Spleen (tissue), 11 donors: ENCODE results near the gene ENPP6. TPM values are rescaled to one million over a fixed set of nuclear protein-coding genes. Genes with fewer than 3 reads are reported as not detected.

Source experiments
- DNase-seq: peaks from one replicate; pipeline ENCODE4 v3.0.0-alpha.2; 2020
- H3K27ac ChIP-seq, 8 donors: fragments of 200-600 bp; sonication (generic) in 7 of 8; 1 replicate in 4 of 8; 2 replicates in 4 of 8; pipeline versions ENCODE4 v1.5.0 to v1.8.0; 2016 to 2021; ENCODE audit warnings: inconsistent platforms in 4 of 8, mild to moderate bottlenecking in 4 of 8, moderate library complexity in 1 of 8
- H3K27me3 ChIP-seq, 7 donors: fragments of 200-600 bp; sonication (generic) in 6 of 7; replicated peaks in 1 of 7; 1 replicate in 4 of 7; 2 replicates in 3 of 7; pipeline versions ENCODE4 v1.5.0 to v1.8.0; 2016 to 2021; ENCODE audit warnings: inconsistent platforms in 3 of 7, mild to moderate bottlenecking in 1 of 7
- H3K36me3 ChIP-seq, 6 donors: fragments of 200-600 bp; sonication (generic) in 5 of 6; 1 replicate in 4 of 6; 2 replicates in 2 of 6; pipeline versions ENCODE4 v1.5.0 to v1.8.0; 2016 to 2021; ENCODE audit warnings: inconsistent platforms in 2 of 6
- H3K4me1 ChIP-seq, 6 donors: fragments of 200-600 bp; sonication (generic) in 5 of 6; 1 replicate in 3 of 6; 2 replicates in 3 of 6; pipeline versions ENCODE4 v1.5.0 to v1.8.0; 2016 to 2021; ENCODE audit warnings: inconsistent platforms in 3 of 6
- H3K4me3 ChIP-seq, 8 donors: fragments of 200-600 bp; sonication (generic) in 7 of 8; 1 replicate in 4 of 8; 2 replicates in 4 of 8; pipeline versions ENCODE4 v1.5.0 to v1.8.0; 2016 to 2021; ENCODE audit warnings: inconsistent platforms in 4 of 8, mild to moderate bottlenecking in 4 of 8, moderate library complexity in 2 of 8
- H3K9me3 ChIP-seq, 8 donors: fragments of 200-600 bp; sonication (generic) in 7 of 8; 1 replicate in 4 of 8; 2 replicates in 4 of 8; pipeline versions ENCODE4 v1.5.0 to v1.8.0; 2016 to 2021; ENCODE audit warnings: inconsistent platforms in 4 of 8
- CTCF ChIP-seq, 11 experiments: fragments of 200-600 bp in 7 of 11; fragments of 450-650 bp in 4 of 11; sonication (generic) in 4 of 11; IDR thresholded peaks in 8 of 11; conservative IDR thresholded peaks in 3 of 11; 1 replicate in 7 of 11; 2 replicates in 4 of 11; pipeline versions ENCODE4 v1.4.0 to v1.8.0; 2016 to 2021; ENCODE audit warnings: antibody characterized with exemption in 11 of 11, inconsistent platforms in 4 of 11, mild to moderate bottlenecking in 1 of 11
- POLR2A ChIP-seq, 3 donors: fragments of 450-650 bp; IDR thresholded peaks; one replicate each; pipeline ENCODE4 v1.5.1; 2017; ENCODE audit warnings: antibody characterized with exemption in 3 of 3, mild to moderate bottlenecking in 1 of 3
- POLR2AphosphoS5 ChIP-seq, 3 donors: sonication (generic); formaldehyde crosslinking; IDR thresholded peaks; one replicate each; pipeline ENCODE4 v1.5.1; 2017; ENCODE audit warnings: antibody characterized with exemption in 3 of 3
- WGBS, 5 donors: extraction: QIAGEN DNeasy Blood & Tissue Kit in 3 of 5; methylation state at CpG; one replicate each; pipeline versions ENCODE4 v1.1.5 to v1.1.7; 2013 to 2018; 5-methylcytosine and 5-hydroxymethylcytosine counted together
- intact Hi-C: fragments of 100-400 bp; cut with DNase I; formaldehyde crosslinking; loops from one replicate; pipeline ENCODE4 v1.15.0; 2023; ENCODE audit warnings: low total_unique reads
- polyA plus RNA-seq, 3 donors: library from polyadenylated mRNA; stranded (reverse); fragments of 200-250 nt; gene quantifications; one replicate each; pipeline ENCODE4 v1.2.1, GENCODE V29; 2013
- total RNA-seq, 7 donors: library from RNA; depleted of rRNA in 3 of 7; stranded (reverse); fragments of >200 nt in 3 of 7; fragmentation: NEBNext Ultra II Directional in 4 of 7; extraction: Animal tissue kit (Norgen Biotek cat#: 25700) in 4 of 7; gene quantifications; one replicate each; pipeline versions ENCODE4 v1.1.0 to v1.2.1, GENCODE V29; 2016 to 2021
- donor health status: healthy with polysubstance abuse.
- donor health status: DM: no; HTN: no; CAD: no; lungs with moderate emphysema.
- donor health status: DM: no; HTN: no; CAD: no.
- donor health status: Bipolar disorder and iron deficiency.
- donor health status: healthy.
- donor health status: DM: no; HTN: no; CAD: no.
- donor health status: DM: yes; HTN: yes; CAD: no.

Gene ENPP6
- total and polyA plus RNA-seq, 10 donors = 0.23 to 2.4 (median 1.1) TPM

GRCh38 chr4:184097241-184097605 is 120.5 kb downstream of the ENPP6 start:
- no peaks in the 10 kb centered on the region for H3K36me3 ChIP-seq
- H3K4me3 ChIP-seq = peak overlapping the region; percentile 9 to 63 (median 15)
- 28 to 47% (median 36%) methylated on average over 18 to 26 of the region's 26 CpGs for WGBS, 5 donors
- H3K9me3 ChIP-seq = no peaks in the 10 kb centered on the region
- peak; percentile 89 for DNase-seq
- no peak for TF ChIP-seq POLR2A (IDR thresholded peaks at IDR 0.05)
- peak; percentile 39 to 76 (median 75) for TF ChIP-seq POLR2AphosphoS5 (IDR thresholded peaks at IDR 0.05)
- TF ChIP-seq CTCF (IDR thresholded peaks at IDR 0.05 in 8 of 11, conservative IDR thresholded peaks at IDR 0.05 in 3 of 11) = peak in 10 of 11 experiments; percentile 29 to 64 (median 54)
- H3K27ac ChIP-seq = peak overlapping the region in 7 of 8 donors; percentile 2 to 70 (median 59)
- H3K4me1 ChIP-seq = peaks cover 0 to 15% (median 9%) of the 10 kb centered on the region in 6 donors
- peaks cover 0 to 12% (median 0%) of the 10 kb centered on the region in 7 donors for H3K27me3 ChIP-seq
- intact Hi-C loops = loop anchor here (5.0 kb wide), 1 partner anchor 255 kb away; no protein-coding TSS in a partner anchor

- intact Hi-C loops = loop anchor here (5.0 kb wide), 1 partner anchor 254 kb away; no protein-coding TSS in a partner anchor
- no peaks in the 10 kb centered on the region for H3K9me3 ChIP-seq
- no peak for DNase-seq
- peak overlapping the region in 7 of 8 donors; percentile 2 to 70 (median 59) for H3K27ac ChIP-seq
- 51 to 72% (median 65%) methylated on average over 13 of the region's 13 CpGs for WGBS, 5 donors
- H3K4me3 ChIP-seq = peak overlapping the region; percentile 9 to 63 (median 15)
- TF ChIP-seq CTCF (IDR thresholded peaks at IDR 0.05 in 8 of 11, conservative IDR thresholded peaks at IDR 0.05 in 3 of 11) (no peak), POLR2A (IDR thresholded peaks at IDR 0.05) (no peak), POLR2AphosphoS5 (IDR thresholded peaks at IDR 0.05) (no peak)
- no peaks in the 10 kb centered on the region for H3K36me3 ChIP-seq
- H3K27me3 ChIP-seq = peaks cover 0 to 12% (median 0%) of the 10 kb centered on the region in 7 donors
- peaks cover 0 to 15% (median 9%) of the 10 kb centered on the region in 6 donors for H3K4me1 ChIP-seq
These were observed 121.0 kb downstream of the ENPP6 start for GRCh38 chr4:184096561-184097240.

DNA sequence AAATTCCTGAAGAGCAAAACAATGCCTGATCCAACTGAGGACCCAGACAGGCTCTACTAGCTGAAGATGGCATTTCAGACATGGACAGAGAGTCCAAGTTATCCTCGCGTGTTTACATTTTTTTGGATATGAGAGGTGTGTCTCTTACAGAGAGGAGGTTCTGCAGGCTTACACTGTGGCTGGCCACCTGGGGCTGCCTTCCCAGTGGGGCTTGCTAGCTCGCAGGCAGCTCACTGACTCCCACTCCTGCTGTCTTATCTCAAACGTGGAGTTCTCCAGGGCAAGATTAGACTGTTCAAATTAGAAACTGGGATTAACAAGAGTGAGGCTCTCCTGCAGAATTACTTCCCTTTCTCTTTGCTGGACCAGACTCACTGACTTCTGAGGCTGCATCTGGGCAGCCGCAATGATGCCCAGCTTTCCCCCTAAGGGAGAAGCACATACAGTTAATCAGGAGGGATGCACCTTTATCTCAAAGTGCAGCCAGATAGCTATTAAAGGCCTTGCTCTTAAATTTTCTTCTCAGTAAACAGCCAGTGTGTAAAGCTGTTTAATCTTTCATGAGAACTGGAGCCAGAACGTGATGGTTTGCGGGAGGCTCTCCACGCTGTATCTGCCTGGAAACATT is 123.0 kb downstream of the ENPP6 start:
- WGBS, 5 donors = 74 to 92% (median 84%) methylated on average over 8 of the region's 8 CpGs
- Histone ChIP-seq H3K4me1 (peaks cover 0 to 15% (median 9%) of the 10 kb centered on the region in 6 donors), H3K4me3 (no peak overlapping the region), H3K9me3 (no peaks in the 10 kb centered on the region), H3K27ac (no peak overlapping the region), H3K36me3 (no peaks in the 10 kb centered on the region), H3K27me3 (peaks cover 0 to 12% (median 0%) of the 10 kb centered on the region in 7 donors)
- DNase-seq = no peak
- TF ChIP-seq POLR2A (IDR thresholded peaks at IDR 0.05) = no peak
- no peak for TF ChIP-seq CTCF (IDR thresholded peaks at IDR 0.05 in 8 of 11, conservative IDR thresholded peaks at IDR 0.05 in 3 of 11)
- intact Hi-C loops = loop anchor here (5.0 kb wide), 1 partner anchor 252 kb away; no protein-coding TSS in a partner anchor

DNA sequence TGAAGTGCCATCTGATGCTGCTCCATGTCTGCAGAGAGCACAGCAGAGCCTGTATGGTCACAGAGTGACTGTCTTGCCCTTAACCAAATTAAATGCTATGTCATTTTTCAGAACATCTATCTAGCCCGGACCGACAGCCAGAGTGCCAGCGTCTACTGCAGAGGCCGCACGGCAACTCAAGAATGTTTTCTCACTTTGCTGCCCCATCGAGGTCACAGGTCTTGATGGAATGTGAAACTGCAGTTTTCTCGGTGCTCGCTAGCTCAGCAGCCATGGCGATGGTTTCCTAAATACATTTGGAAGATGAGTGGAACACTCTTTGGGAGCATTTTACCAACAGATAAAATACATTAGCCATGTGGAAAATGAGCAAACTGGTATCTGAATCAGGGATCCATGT is 125.7 kb downstream of the ENPP6 start:
- TF ChIP-seq POLR2A (IDR thresholded peaks at IDR 0.05) = no peak
- no peak for TF ChIP-seq POLR2AphosphoS5 (IDR thresholded peaks at IDR 0.05)
- no peak for TF ChIP-seq CTCF (IDR thresholded peaks at IDR 0.05 in 8 of 11, conservative IDR thresholded peaks at IDR 0.05 in 3 of 11)
- WGBS, 5 donors = 86 to 97% (median 95%) methylated on average over 9 of the region's 9 CpGs
- intact Hi-C loops = no loop called here

More for the DNA sequence above, 125.7 kb downstream of the ENPP6 start:
- H3K36me3 ChIP-seq = no peaks in the 10 kb centered on the region
- peaks cover 0 to 11% (median 2%) of the 10 kb centered on the region in 8 donors for H3K9me3 ChIP-seq
- H3K27me3 ChIP-seq = peaks cover 0 to 7% (median 0%) of the 10 kb centered on the region in 7 donors
- H3K4me1 ChIP-seq = peaks cover 0 to 9% (median 4%) of the 10 kb centered on the region in 6 donors
- DNase-seq = no peak
- no peak overlapping the region for H3K4me3 ChIP-seq
- H3K27ac ChIP-seq = no peak overlapping the region
